Breast epithelium (tissue), 3 donors: ENCODE measurements around the gene PRR33.

Source experiments
- POLR2A ChIP-seq: fragments of 450-650 bp; IDR thresholded peaks from one replicate; pipeline ENCODE4 v1.6.1; 2016; ENCODE audit warnings: antibody characterized with exemption, mild to moderate bottlenecking, moderate library complexity
- TF ChIP-seq, protein P1 (sequence below), 3 donors: fragments of 450-650 bp; IDR thresholded peaks; one replicate each; pipeline ENCODE4 v1.5.1; 2016 to 2017; ENCODE audit warnings: antibody characterized with exemption in 3 of 3, mild to moderate bottlenecking in 3 of 3, moderate library complexity in 3 of 3

DNA sequence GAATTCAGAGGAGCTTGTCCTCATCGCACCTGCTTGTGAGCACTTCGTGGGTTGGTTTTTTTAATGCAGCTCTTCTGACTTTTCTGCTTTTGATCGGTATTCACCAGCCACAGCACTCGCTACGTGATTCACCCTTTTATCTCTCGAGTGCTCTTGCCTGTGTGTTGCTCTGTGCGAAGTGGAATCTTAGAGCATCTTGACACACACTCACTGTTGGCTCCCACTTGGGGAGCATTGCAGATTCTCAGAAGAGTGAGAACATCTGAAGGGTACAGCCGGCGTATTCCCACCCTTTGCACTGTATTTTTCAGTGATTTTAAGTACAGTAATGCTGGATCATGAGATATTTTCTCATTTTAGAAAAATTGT is 38.8 kb upstream of the PRR33 start:
- TF ChIP-seq POLR2A, result no peak
- TF ChIP-seq, protein P1, sequence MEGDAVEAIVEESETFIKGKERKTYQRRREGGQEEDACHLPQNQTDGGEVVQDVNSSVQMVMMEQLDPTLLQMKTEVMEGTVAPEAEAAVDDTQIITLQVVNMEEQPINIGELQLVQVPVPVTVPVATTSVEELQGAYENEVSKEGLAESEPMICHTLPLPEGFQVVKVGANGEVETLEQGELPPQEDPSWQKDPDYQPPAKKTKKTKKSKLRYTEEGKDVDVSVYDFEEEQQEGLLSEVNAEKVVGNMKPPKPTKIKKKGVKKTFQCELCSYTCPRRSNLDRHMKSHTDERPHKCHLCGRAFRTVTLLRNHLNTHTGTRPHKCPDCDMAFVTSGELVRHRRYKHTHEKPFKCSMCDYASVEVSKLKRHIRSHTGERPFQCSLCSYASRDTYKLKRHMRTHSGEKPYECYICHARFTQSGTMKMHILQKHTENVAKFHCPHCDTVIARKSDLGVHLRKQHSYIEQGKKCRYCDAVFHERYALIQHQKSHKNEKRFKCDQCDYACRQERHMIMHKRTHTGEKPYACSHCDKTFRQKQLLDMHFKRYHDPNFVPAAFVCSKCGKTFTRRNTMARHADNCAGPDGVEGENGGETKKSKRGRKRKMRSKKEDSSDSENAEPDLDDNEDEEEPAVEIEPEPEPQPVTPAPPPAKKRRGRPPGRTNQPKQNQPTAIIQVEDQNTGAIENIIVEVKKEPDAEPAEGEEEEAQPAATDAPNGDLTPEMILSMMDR (IDR thresholded peaks at IDR 0.05), result no peak
